B cell (primary cell): ENCODE data around the gene USP6NL. TPM values are rescaled to one million over a fixed set of nuclear protein-coding genes. Genes with fewer than 3 reads are reported as not detected.

ENCODE experiments used
- ATAC-seq: fragments of 200-7000 bp; cut with Tn5 transposase; one replicate; pipeline ENCODE4 v1.10.0; 2021; ENCODE audit warnings: low read depth, mild to moderate bottlenecking, moderate number of reproducible peaks, moderate library complexity
- CTCF ChIA-PET: fragments of 350-600 bp; sonication (Branson Sonifier 250); formaldehyde crosslinking; loops from one replicate; lab custom pipeline; 2021; ENCODE audit warnings: antibody characterized with exemption, inconsistent platforms; lab: Charles Lee
- POLR2A ChIA-PET: fragments of 350-600 bp; sonication (Branson Sonifier 250); formaldehyde crosslinking; loops from one replicate; lab custom pipeline; 2021; ENCODE audit warnings: antibody characterized with exemption; lab: Charles Lee
- DNase-seq: peaks from one replicate; pipeline ENCODE4 v3.0.0; 2013
- H2AFZ ChIP-seq: 2 replicates; pipeline ENCODE4 v1.6.1; 2012; ENCODE audit warnings: mild to moderate bottlenecking, low read depth, low read length; ENCODE audit not compliant: insufficient read depth, poor library complexity, severe bottlenecking
- H3K27ac ChIP-seq, 2 donors: 1 replicate in 1 of 2; 2 replicates in 1 of 2; pipeline ENCODE4 v1.5.1; 2012 to 2013; ENCODE audit warnings: low read length in 2 of 2, mild to moderate bottlenecking in 2 of 2, moderate library complexity in 1 of 2
- H3K27me3 ChIP-seq, 4 experiments: fragments of 200-600 bp in 1 of 4; sonication (generic) in 1 of 4; replicated peaks in 1 of 4; 1 replicate in 2 of 4; 2 replicates in 2 of 4; pipeline versions ENCODE4 v1.6.1 to v1.7.0; 2013 to 2016; ENCODE audit warnings: low read length in 3 of 4, mild to moderate bottlenecking in 2 of 4, mixed read lengths in 1 of 4, moderate library complexity in 1 of 4; ENCODE audit not compliant: insufficient read depth in 4 of 4, control insufficient read depth in 3 of 4; ENCODE audit errors: control extremely low read depth in 1 of 4
- H3K36me3 ChIP-seq, 2 experiments: replicated peaks in 1 of 2; 1 replicate in 1 of 2; 2 replicates in 1 of 2; pipeline versions ENCODE4 v1.6.1 to v1.7.1; 2013; ENCODE audit warnings: low read length in 1 of 2; ENCODE audit not compliant: insufficient read depth in 2 of 2, control insufficient read depth in 1 of 2; ENCODE audit errors: control extremely low read depth in 1 of 2, extremely low read depth in 1 of 2
- H3K4me1 ChIP-seq, 2 donors: fragments of 200-600 bp in 1 of 2; sonication (generic) in 1 of 2; 1 replicate in 1 of 2; 2 replicates in 1 of 2; pipeline versions ENCODE4 v1.5.1 to v1.6.1; 2013 to 2017; ENCODE audit warnings: low read length in 2 of 2; ENCODE audit not compliant: control insufficient read depth in 2 of 2, insufficient read depth in 2 of 2
- H3K4me2 ChIP-seq: replicated peaks from 2 replicates; pipeline ENCODE3; 2012; ENCODE audit warnings: mild to moderate bottlenecking, low read depth, low read length; ENCODE audit not compliant: poor library complexity, severe bottlenecking
- H3K4me3 ChIP-seq, 5 experiments: fragments of 200-600 bp in 1 of 5; sonication (generic) in 1 of 5; 1 replicate in 3 of 5; 2 replicates in 2 of 5; pipeline versions ENCODE4 v1.5.1 to v1.7.0; 2011 to 2016; ENCODE audit warnings: low read length in 4 of 5, mild to moderate bottlenecking in 4 of 5, low read depth in 2 of 5, control low read depth in 1 of 5, moderate library complexity in 1 of 5; ENCODE audit not compliant: insufficient read depth in 1 of 5; ENCODE audit errors: control extremely low read depth in 1 of 5, extremely low read depth in 1 of 5
- H3K79me2 ChIP-seq: fragments of 200-600 bp; sonication (generic); one replicate; pipeline ENCODE4 v1.6.0; 2016; ENCODE audit warnings: low read length; ENCODE audit not compliant: control insufficient read depth, insufficient read depth
- H3K9ac ChIP-seq: fragments of 200-600 bp; sonication (generic); 2 replicates; pipeline ENCODE4 v1.6.1; 2017; ENCODE audit warnings: mild to moderate bottlenecking, low read length, moderate library complexity
- H3K9me3 ChIP-seq, 3 donors: one replicate each; pipeline versions ENCODE4 v1.6.1 to v1.7.1; 2013; ENCODE audit warnings: low read length in 2 of 3; ENCODE audit not compliant: control insufficient read depth in 2 of 3, insufficient read depth in 1 of 3; ENCODE audit errors: control extremely low read depth in 1 of 3
- H4K20me1 ChIP-seq: 2 replicates; pipeline ENCODE4 v1.6.0; 2012; ENCODE audit warnings: mild to moderate bottlenecking, low read length; ENCODE audit not compliant: insufficient read depth, control insufficient read depth, poor library complexity, severe bottlenecking
- H3K27ac Mint-ChIP-seq: one replicate; pipeline ENCODE4 v1.8.0; 2021; ENCODE audit warnings: mixed read lengths
- H3K27me3 Mint-ChIP-seq: one replicate; pipeline ENCODE4 v1.8.0; 2021; ENCODE audit warnings: mixed read lengths
- H3K4me1 Mint-ChIP-seq: one replicate; pipeline ENCODE4 v1.8.0; 2021; ENCODE audit warnings: mixed read lengths
- H3K4me3 Mint-ChIP-seq: one replicate; pipeline ENCODE4 v1.8.0; 2021; ENCODE audit warnings: mixed read lengths
- H3K9me3 Mint-ChIP-seq: one replicate; pipeline ENCODE4 v1.8.0; 2022; ENCODE audit warnings: mixed read lengths; ENCODE audit not compliant: insufficient read depth
- CTCF ChIP-seq: fragments of 200-600 bp; IDR thresholded peaks from one replicate; pipeline ENCODE4 v1.8.0; 2022; ENCODE audit warnings: antibody characterized with exemption, mild to moderate bottlenecking
- EZH2 ChIP-seq: IDR thresholded peaks from 2 replicates; pipeline ENCODE4 v1.6.1; 2012; ENCODE audit warnings: borderline replicate concordance, low read depth, mild to moderate bottlenecking, moderate library complexity, low read length; ENCODE audit not compliant: insufficient read depth, poor library complexity, severe bottlenecking
- WGBS: methylation state at CpG from one replicate; pipeline ENCODE4 v1.1.5; 2013; ENCODE audit warnings: missing lambda C conversion rate; ENCODE audit not compliant: insufficient coverage; 5-methylcytosine and 5-hydroxymethylcytosine counted together
- intact Hi-C: fragments of 100-400 bp; cut with micrococcal nuclease; formaldehyde crosslinking; loops from one replicate; pipeline ENCODE4 v1.10.0; 2022
- polyA plus RNA-seq: library from polyadenylated mRNA; depleted of rRNA; stranded (reverse); fragments of >200 nt; gene quantifications from 2 replicates; pipeline ENCODE4 v1.2.3, GENCODE V29; 2012
- total RNA-seq, 2 donors: library from RNA; stranded (reverse); fragments of 120-200 nt in 1 of 2; gene quantifications; 1 replicate in 1 of 2; 2 replicates in 1 of 2; pipeline versions ENCODE4 v1.2.3 to v1.2.4, GENCODE V29; 2013 to 2022

The USP6NL gene
- total and polyA plus RNA-seq, 2 donors (not counting 1 experiment from before 2014, with no cell fraction given), result 27.0 to 61.5 TPM

- 94% methylated on average over 3 of the region's 4 CpGs for WGBS
Measured at GRCh38 chr10:11557967-11558366, 53.5 kb downstream of the USP6NL start.

More at GRCh38 chr10:11557967-11558366, 53.5 kb downstream of the USP6NL start:
- H3K27me3 ChIP-seq, result no peaks in the 10 kb centered on the region
- no peak overlapping the region for H3K4me3 ChIP-seq
- peaks cover 95% of the 10 kb centered on the region for H3K79me2 ChIP-seq
- Mint-ChIP-seq H3K4me1 (peaks cover 78% of the 10 kb centered on the region), H3K9me3 (peaks cover 2% of the 10 kb centered on the region), H3K4me3 (peak overlapping the region; percentile 66), H3K27ac (peak overlapping the region; percentile 80), H3K27me3 (no peaks in the 10 kb centered on the region)
- no peak overlapping the region for H2AFZ ChIP-seq
- no peak for DNase-seq
- ATAC-seq, result no peak
- H3K4me1 ChIP-seq, result peaks cover 74 to 83% of the 10 kb centered on the region in 2 donors
- intact Hi-C loops, result no loop called here
- H3K9ac ChIP-seq, result no peak overlapping the region
- ChIA-PET POLR2A (interaction anchor here (1.3 kb wide), 1 partner anchor 51 kb away, joined by 3 read pairs; no protein-coding TSS in a partner anchor), CTCF (interaction anchor here (1.3 kb wide), 1 partner anchor 200 kb away, joined by 4 read pairs; no protein-coding TSS in a partner anchor)
- peak overlapping the region; percentile 35 for H3K4me2 ChIP-seq
- TF ChIP-seq EZH2, result no peak
- TF ChIP-seq CTCF, result no peak
- H3K9me3 ChIP-seq, result peaks cover 0 to 8% (median 5%) of the 10 kb centered on the region in 3 donors
- H3K27ac ChIP-seq, result peak overlapping the region in 1 of 2 donors; percentile 40
- H4K20me1 ChIP-seq, result no peaks in the 10 kb centered on the region
- no peaks in the 10 kb centered on the region for H3K36me3 ChIP-seq
